Glomerular visceral epithelial cell (primary cell): ENCODE results near the gene POLR2B.
"Not testable (repeated sequence)": the region's sequence is repeated elsewhere in the genome, so short reads cannot be mapped to it uniquely, and the experiment has no call there.

Experiments
- DNase-seq: peaks from one replicate; pipeline ENCODE4 v3.0.0-alpha.2; 2016; ENCODE audit errors: extremely low spot score

Gene POLR2B

DNA sequence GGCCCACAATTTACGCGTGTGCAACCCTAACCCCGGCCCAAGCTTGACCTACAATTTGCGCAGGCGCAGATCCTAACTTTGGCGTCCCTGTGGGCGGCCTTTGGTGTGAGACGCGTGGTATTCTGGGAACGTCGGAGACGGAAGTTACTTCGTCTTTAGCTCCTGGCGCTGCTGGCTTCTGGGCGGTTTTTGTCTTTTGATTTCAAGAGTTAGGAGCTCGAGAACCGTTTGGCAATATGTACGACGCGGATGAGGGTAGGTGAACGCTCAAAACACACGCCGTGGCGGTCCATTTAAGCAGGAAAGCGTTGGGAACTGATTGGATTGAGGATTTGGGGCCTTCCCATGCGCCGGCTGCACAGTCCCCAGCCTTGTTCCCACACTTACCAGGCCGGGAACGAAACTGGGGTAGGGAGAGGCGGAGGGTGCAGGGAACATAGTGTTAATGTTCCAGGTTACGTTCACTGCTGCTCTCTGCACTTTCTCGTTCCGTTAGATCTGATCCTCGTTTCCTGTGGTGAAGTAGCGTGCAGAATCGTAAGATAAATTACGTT lies at the start of gene POLR2B:
Gene POLR2B (plus strand): TSS at position 147 of the 554 bp plus-strand sequence. CDS start 90 bp downstream, at position 237.
- peak; percentile 92 for DNase-seq

- DNase-seq = no peak
These were observed 48.1 kb upstream of the POLR2B start for GRCh38 chr4:56930638-56931037.

- DNase-seq = no peak
These were observed 46.8 kb upstream of the POLR2B start for GRCh38 chr4:56931924-56932323.

DNA sequence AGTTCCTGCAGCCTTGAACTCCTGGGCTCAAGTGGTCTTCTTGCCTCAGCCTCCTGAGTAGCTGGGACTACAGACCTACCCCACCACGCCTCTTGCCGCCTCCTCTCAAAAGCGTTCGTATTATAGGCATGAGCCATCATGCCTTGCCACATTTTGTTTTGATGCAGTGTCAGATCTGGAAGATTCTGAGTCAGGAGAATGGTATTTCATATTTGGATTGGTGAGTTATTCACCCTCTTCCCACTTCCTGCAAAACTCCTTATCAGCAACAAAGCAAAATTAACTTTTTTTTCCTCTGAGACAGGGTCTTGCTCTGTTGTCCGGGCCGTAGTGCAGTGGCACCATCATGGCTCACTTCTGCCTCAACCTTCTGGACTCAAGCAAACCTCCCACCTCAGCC lies 41.4 kb upstream of the POLR2B start:
- DNase-seq = peak; percentile 72

- not testable (repeated sequence) for DNase-seq
These were observed 38.9 kb upstream of the POLR2B start for GRCh38 chr4:56939826-56940225.

DNA sequence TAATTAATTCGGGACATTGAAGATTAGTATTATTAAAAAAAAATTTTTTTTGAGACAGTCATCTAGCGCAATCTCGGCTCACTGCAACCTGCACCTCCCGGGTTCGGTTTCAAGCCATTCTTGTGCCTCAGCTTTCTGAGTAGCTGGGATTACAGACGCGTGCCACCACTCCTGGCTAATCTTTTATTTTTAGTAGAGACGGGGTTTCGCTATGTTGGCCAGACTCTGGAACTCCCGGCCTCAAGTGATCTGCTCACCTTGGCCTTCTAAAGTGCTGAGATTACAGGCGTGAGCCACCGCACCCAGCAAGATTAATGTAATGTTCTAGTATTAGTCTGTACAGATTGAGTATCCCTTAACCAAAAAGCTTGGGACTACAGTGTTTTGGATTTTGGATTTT lies 38.3 kb upstream of the POLR2B start:
- no peak for DNase-seq

DNA sequence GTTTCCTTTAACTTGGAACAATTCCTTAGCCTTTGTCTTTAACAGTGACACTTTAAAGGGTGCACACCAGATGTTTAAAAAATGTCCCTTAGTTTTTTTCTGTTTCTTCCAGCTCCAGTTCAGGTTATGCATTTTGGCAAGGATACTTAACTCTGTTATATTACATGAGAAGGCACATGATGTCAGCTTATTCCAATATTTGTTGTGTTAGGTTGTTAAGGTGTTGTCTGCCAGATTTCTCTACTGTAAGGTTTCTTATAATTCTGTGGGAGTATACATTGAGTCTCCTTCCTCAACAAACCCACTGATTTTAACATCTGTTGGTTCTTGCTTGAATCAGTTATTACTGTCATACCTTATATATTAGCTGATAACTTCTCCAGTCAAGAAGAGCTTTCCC lies 37.7 kb upstream of the POLR2B start:
- DNase-seq = no peak

DNA sequence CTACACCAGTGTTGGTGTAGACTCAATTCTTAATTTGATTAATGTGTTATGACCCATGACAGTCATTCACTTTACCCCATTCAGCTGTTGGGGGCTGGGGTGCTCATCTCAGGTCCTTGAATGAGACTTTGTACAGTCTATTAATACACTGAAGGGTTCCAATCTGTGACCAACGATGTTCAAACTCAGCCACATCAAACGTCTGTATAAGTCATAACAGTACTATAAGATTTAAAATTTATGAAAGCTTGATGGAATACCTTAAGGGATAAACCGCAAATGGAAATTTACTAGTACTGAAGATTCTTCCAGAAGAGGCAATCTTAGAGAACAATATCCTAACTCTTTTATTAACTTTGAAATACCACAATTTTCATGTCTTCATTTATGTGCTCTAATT lies 37.3 kb upstream of the POLR2B start:
- no peak for DNase-seq

DNA sequence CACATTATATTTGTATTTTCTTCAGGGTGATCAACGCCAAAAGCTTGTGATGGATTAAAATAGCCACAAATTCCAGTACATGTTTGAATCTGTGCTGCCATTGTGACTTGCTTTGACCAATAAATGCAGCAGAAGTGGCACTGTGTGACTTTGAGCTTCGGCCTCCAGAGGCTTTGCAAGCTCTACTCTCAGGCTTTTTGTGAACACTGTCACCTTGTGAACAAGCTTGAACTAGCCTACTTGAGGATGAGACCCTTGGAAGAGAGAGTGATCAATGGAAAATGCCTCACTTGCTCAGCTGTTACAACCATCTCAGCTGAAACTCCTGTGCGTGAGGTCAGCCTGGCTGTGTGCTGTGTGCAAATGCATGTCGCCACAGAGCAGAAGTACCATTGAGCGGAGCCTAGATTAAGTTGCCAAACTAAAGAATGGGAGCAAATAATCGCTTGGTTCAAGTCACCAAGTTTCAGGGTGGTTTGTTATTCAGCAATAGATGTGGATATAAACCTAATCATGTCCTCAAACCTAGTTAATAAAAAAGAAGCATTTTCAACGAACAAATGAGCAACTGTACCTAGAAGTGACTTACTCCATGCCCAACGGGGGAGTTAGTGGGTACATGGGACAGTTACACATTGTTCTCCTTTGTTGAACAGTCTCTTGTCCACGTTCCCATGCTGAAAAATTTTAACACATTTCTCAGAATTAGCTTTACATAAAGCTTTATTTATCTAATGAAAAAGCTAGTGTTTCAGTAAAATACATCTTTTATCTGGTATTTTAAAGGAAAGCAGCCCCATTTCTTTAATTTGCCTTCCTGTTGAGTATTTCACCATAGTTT lies 24.8 kb upstream of the POLR2B start:
- no peak for DNase-seq

GRCh38 chr4:56958111-56958517 lies 20.6 kb upstream of the POLR2B start:
- DNase-seq = peak; percentile 71

DNA sequence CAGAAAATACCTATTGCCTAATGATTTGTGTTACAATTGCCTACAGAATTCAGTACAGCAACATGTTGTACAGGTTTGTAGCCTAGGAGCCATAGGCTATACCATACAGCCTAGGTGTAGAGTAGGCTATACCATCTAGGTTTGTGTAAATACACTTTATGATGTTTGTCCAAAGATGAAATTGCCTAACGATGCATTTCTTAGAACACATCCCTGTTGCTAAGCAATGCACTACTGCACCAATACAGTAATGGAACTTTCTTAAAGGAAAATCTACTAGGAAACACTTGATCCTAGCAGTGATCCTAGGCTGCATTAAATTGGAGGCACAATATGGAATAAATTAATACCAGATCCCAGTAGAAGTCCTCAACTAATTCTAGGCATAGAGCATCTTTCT lies 19.6 kb upstream of the POLR2B start:
- no peak for DNase-seq

DNA sequence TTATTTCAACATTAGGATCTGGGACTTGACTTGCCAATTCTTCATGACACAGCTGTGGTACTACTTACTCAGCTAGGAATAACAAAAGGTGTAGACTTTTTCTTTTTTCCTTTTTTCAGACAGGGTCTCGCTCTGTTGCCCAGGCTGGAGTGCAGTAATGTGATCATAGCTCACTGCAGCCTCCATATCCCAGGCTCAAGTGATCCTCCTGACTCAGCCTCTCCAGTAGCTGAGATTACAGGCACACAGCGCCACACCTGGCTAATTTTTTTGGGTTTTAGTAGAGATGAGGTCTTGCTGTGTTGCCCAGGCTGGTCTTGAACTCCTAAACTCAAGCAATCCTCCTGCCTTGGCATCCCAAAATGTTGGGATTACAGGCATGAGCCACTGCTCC lies 17.6 kb upstream of the POLR2B start:
- DNase-seq = no peak

GRCh38 chr4:56971383-56971782 lies 7.3 kb upstream of the POLR2B start:
- no peak for DNase-seq

- DNase-seq = no peak
These were observed 6.3 kb upstream of the POLR2B start for GRCh38 chr4:56972389-56972788.

- DNase-seq = no peak
These were observed 5.9 kb upstream of the POLR2B start for GRCh38 chr4:56972809-56973208.

GRCh38 chr4:56973336-56973735 lies 5.4 kb upstream of the POLR2B start:
- no peak for DNase-seq

GRCh38 chr4:56976283-56976836 lies 2.3 kb upstream of the POLR2B start:
- peak; percentile 13 for DNase-seq

- no peak for DNase-seq
These were observed 1.8 kb upstream of the POLR2B start for GRCh38 chr4:56976837-56977320.

DNA sequence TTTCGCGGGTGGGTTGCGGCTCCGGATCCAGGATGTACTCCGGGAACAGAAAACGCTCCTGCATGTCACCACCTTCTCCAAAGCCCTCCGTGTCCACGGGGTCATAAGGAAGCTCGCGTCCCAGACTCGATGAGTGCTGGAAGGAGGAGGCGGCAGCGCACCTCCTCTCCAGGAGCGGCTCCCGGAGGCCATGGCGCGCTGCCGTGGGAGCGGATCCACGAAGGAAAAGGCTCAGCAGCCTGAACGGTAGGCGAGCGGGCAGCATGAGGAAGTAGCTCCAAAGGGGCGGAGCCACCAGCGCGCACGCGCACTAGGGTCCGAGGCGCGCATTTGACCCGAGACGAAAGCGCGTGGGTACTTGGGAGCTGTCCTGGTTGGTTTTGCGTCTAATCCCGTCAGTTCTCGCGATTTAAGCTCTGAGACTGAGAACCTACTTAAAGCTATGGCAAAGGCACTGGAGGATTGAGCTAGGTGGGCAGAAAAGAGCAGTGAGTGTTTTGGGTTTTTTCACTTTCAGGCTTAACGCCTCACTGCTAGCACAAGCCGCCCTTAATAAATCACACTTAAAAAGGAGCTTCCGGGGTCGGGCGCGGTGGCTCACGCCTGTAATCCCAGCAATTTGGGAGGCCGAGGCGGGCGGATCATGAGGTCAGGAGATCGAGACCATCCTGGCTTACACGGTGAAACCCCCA lies 1.2 kb upstream of the POLR2B start, which contains the start of gene NOA1:
Gene NOA1 (minus strand): TSS at position 286 of the 692 bp plus-strand sequence. CDS start 21 bp downstream, at position 265.
- DNase-seq = peak; percentile 99

- peak; percentile 47 for DNase-seq
These were observed 851 bp downstream of the POLR2B start for GRCh38 chr4:56979421-56980072.

DNA sequence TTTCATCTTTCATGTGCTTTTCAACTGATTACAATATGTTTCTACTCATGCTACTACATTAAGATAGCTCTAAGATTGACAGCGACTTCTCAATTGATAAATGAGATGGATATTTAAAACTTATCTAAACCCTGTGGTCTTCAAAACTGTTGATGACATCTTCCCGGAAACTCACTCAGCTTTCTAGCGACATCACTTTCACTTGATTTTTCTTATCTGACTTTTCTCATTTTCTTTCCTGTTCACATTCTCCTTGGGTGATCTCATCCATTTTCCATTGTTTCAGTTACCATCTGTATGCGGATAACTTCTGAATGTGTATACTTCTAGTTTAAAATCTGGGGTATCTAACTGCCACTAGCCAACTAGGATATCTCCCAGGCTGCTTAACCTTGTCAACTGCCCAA lies 3.1 kb downstream of the POLR2B start:
- peak; percentile 57 for DNase-seq

DNA sequence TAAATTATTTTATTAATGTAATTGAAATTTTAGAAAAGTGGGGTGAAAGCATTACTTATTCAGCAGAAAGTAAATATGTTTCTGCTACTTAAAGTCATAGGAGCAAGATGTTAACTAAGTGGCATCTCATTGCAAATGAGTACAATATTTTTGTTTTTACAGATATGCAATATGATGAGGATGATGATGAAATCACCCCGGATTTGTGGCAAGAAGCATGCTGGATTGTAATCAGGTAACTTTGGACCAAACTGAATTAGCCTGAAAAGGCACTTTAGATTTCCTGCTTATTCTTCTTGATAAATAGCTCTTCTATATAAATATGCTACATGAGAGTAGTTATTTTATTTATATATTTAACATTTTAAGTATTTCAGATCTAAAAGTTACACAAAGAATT lies 7.5 kb downstream of the POLR2B start:
- DNase-seq = no peak
